B cell (primary cell): ENCODE data around the gene ARFGAP1.

Experiments used
- CTCF ChIP-seq: fragments of 200-600 bp; IDR thresholded peaks from one replicate; pipeline ENCODE4 v1.8.0; 2022; ENCODE audit warnings: antibody characterized with exemption, mild to moderate bottlenecking
- EZH2 ChIP-seq: IDR thresholded peaks from 2 replicates; pipeline ENCODE4 v1.6.1; 2012; ENCODE audit warnings: borderline replicate concordance, low read depth, mild to moderate bottlenecking, moderate library complexity, low read length; ENCODE audit not compliant: insufficient read depth, poor library complexity, severe bottlenecking

- no peak for TF ChIP-seq CTCF
- no peak for TF ChIP-seq EZH2
These were observed 12.1 kb upstream of the ARFGAP1 start for GRCh38 chr20:63260521-63260920.
